Stimulated activated CD8-positive, alpha-beta memory T cell treated with anti-CD3 and anti-CD28 coated beads, Interleukin-4, amount 100 ng/mL, for 48 hours (primary cell): ENCODE results near the gene ZNF324.
"Not testable (repeated sequence)": the region's sequence is repeated elsewhere in the genome, so short reads cannot be mapped to it uniquely, and the experiment has no call there.

Experiments used
- DNase-seq: peaks from one replicate; pipeline ENCODE4 v3.0.0-alpha.2; 2020

Gene ZNF324

GRCh38 chr19:58473775-58474174 lies 6.9 kb downstream of the ZNF324 start:
- DNase-seq = no peak

- DNase-seq = no peak
These were observed 7.6 kb downstream of the ZNF324 start for GRCh38 chr19:58474291-58474996.

GRCh38 chr19:58474997-58475713 lies 8.3 kb downstream of the ZNF324 start:
- no peak for DNase-seq

GRCh38 chr19:58475714-58476497 lies 9.0 kb downstream of the ZNF324 start, which contains the start of gene ZNF446:
Gene ZNF446, plus strand, starts transcription at chr19:58476352. Its CDS starts 867 bp downstream, at chr19:58477219.
- peak; percentile 95 for DNase-seq

- DNase-seq = no peak
These were observed 9.7 kb downstream of the ZNF324 start for GRCh38 chr19:58476498-58477015.

GRCh38 chr19:58477130-58477529 lies 10.2 kb downstream of the ZNF324 start:
- DNase-seq = no peak

GRCh38 chr19:58477871-58478270 lies 11.0 kb downstream of the ZNF324 start:
- DNase-seq = no peak

- DNase-seq = no peak
These were observed 12.4 kb downstream of the ZNF324 start for GRCh38 chr19:58479303-58479702.

GRCh38 chr19:58479736-58480480 lies 13.0 kb downstream of the ZNF324 start:
- no peak for DNase-seq

- DNase-seq = no peak
These were observed 13.6 kb downstream of the ZNF324 start for GRCh38 chr19:58480481-58480830.

GRCh38 chr19:58480831-58481230 lies 14.0 kb downstream of the ZNF324 start:
- DNase-seq = no peak

GRCh38 chr19:58482372-58482771 lies 15.5 kb downstream of the ZNF324 start:
- no peak for DNase-seq

GRCh38 chr19:58483776-58484175 lies 16.9 kb downstream of the ZNF324 start:
- DNase-seq = no peak

- DNase-seq = not testable (repeated sequence)
These were observed 17.5 kb downstream of the ZNF324 start for GRCh38 chr19:58484349-58484748.

GRCh38 chr19:58491393-58491792 lies 24.5 kb downstream of the ZNF324 start:
- DNase-seq = no peak

- no peak for DNase-seq
These were observed 25.4 kb downstream of the ZNF324 start for GRCh38 chr19:58492265-58492664.

GRCh38 chr19:58497634-58498170 lies 30.8 kb downstream of the ZNF324 start:
- DNase-seq = no peak

- no peak for DNase-seq
These were observed 31.6 kb downstream of the ZNF324 start for GRCh38 chr19:58498316-58499020.

GRCh38 chr19:58499021-58499927 lies 32.4 kb downstream of the ZNF324 start:
- DNase-seq = peak; percentile 100

GRCh38 chr19:58500242-58500641 lies 33.4 kb downstream of the ZNF324 start:
- DNase-seq = no peak
